ENCODE results near the gene REC8.
A peak's percentile ranks its signal among the peaks of the same experiment; 100 is the strongest.
"Not testable (repeated sequence)": the region's sequence is repeated elsewhere in the genome, so short reads cannot be mapped to it uniquely, and the experiment has no call there.

Gene REC8

GRCh38 chr14:24212924-24213865 is 41.3 kb downstream of the REC8 start, which contains the start of gene CHMP4A:
Gene CHMP4A (minus strand): TSS chr14:24213488. CDS start chr14:24213439, 49 bp downstream.
- peak; percentile 87 to 96 for DNase-seq (ENCODE audit: low read depth in 1 of 2, low spot score in 1 of 2)
- TF ChIP-seq JUND (IDR thresholded peaks at IDR 0.05; ENCODE audit: low read depth): no peak
- in situ Hi-C loops (cut with HindIII; ENCODE audit: low pct_unique_long_range_greater_than_20kb, low sequenced_read_pairs): no loop called here

- no peak for TF ChIP-seq JUND (IDR thresholded peaks at IDR 0.05; ENCODE audit: low read depth)
- in situ Hi-C loops (cut with HindIII; ENCODE audit: low pct_unique_long_range_greater_than_20kb, low sequenced_read_pairs): no loop called here
- no peak for DNase-seq (ENCODE audit: low read depth in 1 of 2, low spot score in 1 of 2)
Observed at GRCh38 chr14:24213866-24214662, 42.2 kb downstream of the REC8 start.

GRCh38 chr14:24215495-24216344 is 43.8 kb downstream of the REC8 start, which contains the start of gene MDP1:
Gene MDP1 (minus strand): TSS chr14:24216066. CDS start chr14:24215955, 111 bp downstream.
- in situ Hi-C loops (cut with HindIII; ENCODE audit: low pct_unique_long_range_greater_than_20kb, low sequenced_read_pairs): no loop called here
- DNase-seq (ENCODE audit: low read depth in 1 of 2, low spot score in 1 of 2): peak; percentile 69 to 85
- no peak for TF ChIP-seq JUND (IDR thresholded peaks at IDR 0.05; ENCODE audit: low read depth)

GRCh38 chr14:24216345-24216699 is 44.4 kb downstream of the REC8 start:
- in situ Hi-C loops (cut with HindIII; ENCODE audit: low pct_unique_long_range_greater_than_20kb, low sequenced_read_pairs): no loop called here
- DNase-seq (ENCODE audit: low read depth in 1 of 2, low spot score in 1 of 2): no peak
- TF ChIP-seq JUND (IDR thresholded peaks at IDR 0.05; ENCODE audit: low read depth): no peak

GRCh38 chr14:24216876-24217275 is 45.0 kb downstream of the REC8 start:
- DNase-seq (ENCODE audit: low read depth in 1 of 2, low spot score in 1 of 2); in situ Hi-C loops (cut with HindIII; ENCODE audit: low pct_unique_long_range_greater_than_20kb, low sequenced_read_pairs): not testable (repeated sequence)

- in situ Hi-C loops (cut with HindIII; ENCODE audit: low pct_unique_long_range_greater_than_20kb, low sequenced_read_pairs): no loop called here
- no peak for TF ChIP-seq JUND (IDR thresholded peaks at IDR 0.05; ENCODE audit: low read depth)
Observed at GRCh38 chr14:24219080-24219479, 47.2 kb downstream of the REC8 start.

GRCh38 chr14:24219521-24219920 is 47.6 kb downstream of the REC8 start:
- no peak for TF ChIP-seq JUND (IDR thresholded peaks at IDR 0.05; ENCODE audit: low read depth)
- in situ Hi-C loops (cut with HindIII; ENCODE audit: low pct_unique_long_range_greater_than_20kb, low sequenced_read_pairs): no loop called here
- DNase-seq (ENCODE audit: low read depth in 1 of 2, low spot score in 1 of 2): no peak

More at GRCh38 chr14:24219080-24219479, 47.2 kb downstream of the REC8 start:
- DNase-seq (ENCODE audit: low read depth in 1 of 2, low spot score in 1 of 2): no peak

GRCh38 chr14:24222987-24223386 is 51.1 kb downstream of the REC8 start:
- in situ Hi-C loops (cut with HindIII; ENCODE audit: low pct_unique_long_range_greater_than_20kb, low sequenced_read_pairs); DNase-seq (ENCODE audit: low read depth in 1 of 2, low spot score in 1 of 2): not testable (repeated sequence)

- in situ Hi-C loops (cut with HindIII; ENCODE audit: low pct_unique_long_range_greater_than_20kb, low sequenced_read_pairs): no loop called here
- no peak for TF ChIP-seq JUND (IDR thresholded peaks at IDR 0.05; ENCODE audit: low read depth)
- no peak for DNase-seq (ENCODE audit: low read depth in 1 of 2, low spot score in 1 of 2)
Observed at GRCh38 chr14:24224618-24225071, 52.8 kb downstream of the REC8 start.

- in situ Hi-C loops (cut with HindIII; ENCODE audit: low pct_unique_long_range_greater_than_20kb, low sequenced_read_pairs): no loop called here
- DNase-seq (ENCODE audit: low read depth in 1 of 2, low spot score in 1 of 2): no peak
- TF ChIP-seq JUND (IDR thresholded peaks at IDR 0.05; ENCODE audit: low read depth): no peak
Observed at GRCh38 chr14:24226473-24226872, 54.6 kb downstream of the REC8 start.

- DNase-seq (ENCODE audit: low read depth in 1 of 2, low spot score in 1 of 2): no peak
- in situ Hi-C loops (cut with HindIII; ENCODE audit: low pct_unique_long_range_greater_than_20kb, low sequenced_read_pairs): no loop called here
Observed at GRCh38 chr14:24228902-24229301, 57.0 kb downstream of the REC8 start.

More at GRCh38 chr14:24228902-24229301, 57.0 kb downstream of the REC8 start:
- no peak for TF ChIP-seq JUND (IDR thresholded peaks at IDR 0.05; ENCODE audit: low read depth)

All from T47D (cell line).